ENCODE results near the gene ASAH2. TPM values are rescaled to one million over a fixed set of nuclear protein-coding genes. Genes with fewer than 3 reads are reported as not detected.
A peak's percentile ranks its signal among the peaks of the same experiment; 100 is the strongest.

ASAH2 gene
- total and polyA plus RNA-seq, 2 of the 13 experiments (the other 11 are each of a cell fraction or from before 2014, with no cell fraction given) = 16.0 to 17.9 TPM

DNA sequence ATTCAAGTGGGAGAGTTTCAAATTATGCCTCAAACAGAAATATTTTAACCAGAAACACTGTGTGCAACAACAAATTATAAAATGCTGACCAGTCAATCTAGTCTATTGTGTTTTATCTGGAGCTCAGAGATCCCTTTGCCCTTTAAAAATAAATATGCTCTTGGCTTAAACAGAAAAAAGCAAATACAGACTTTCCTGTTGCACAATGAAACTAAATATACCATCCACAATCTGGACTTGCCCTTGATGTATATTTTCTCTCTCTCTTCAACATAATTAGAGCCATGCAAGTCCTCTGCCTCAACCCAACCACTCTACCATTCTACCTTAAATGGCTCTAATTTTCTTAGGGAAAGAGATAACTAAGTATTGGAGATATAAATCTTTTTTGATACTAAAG lies 34.9 kb downstream of the ASAH2 start (continued):
- TF ChIP-seq, protein P1, sequence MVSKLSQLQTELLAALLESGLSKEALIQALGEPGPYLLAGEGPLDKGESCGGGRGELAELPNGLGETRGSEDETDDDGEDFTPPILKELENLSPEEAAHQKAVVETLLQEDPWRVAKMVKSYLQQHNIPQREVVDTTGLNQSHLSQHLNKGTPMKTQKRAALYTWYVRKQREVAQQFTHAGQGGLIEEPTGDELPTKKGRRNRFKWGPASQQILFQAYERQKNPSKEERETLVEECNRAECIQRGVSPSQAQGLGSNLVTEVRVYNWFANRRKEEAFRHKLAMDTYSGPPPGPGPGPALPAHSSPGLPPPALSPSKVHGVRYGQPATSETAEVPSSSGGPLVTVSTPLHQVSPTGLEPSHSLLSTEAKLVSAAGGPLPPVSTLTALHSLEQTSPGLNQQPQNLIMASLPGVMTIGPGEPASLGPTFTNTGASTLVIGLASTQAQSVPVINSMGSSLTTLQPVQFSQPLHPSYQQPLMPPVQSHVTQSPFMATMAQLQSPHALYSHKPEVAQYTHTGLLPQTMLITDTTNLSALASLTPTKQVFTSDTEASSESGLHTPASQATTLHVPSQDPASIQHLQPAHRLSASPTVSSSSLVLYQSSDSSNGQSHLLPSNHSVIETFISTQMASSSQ (IDR thresholded peaks at IDR 0.05; ENCODE audit: low read depth) = peak; percentile 68; the same call in 1 of the 2 replicates
- TF ChIP-seq, protein P1 (CRISPR knock-in tag; IDR thresholded peaks at IDR 0.05; ENCODE audit: borderline replicate concordance) = peak; percentile 12; the same call in 1 of the 2 replicates
- TF ChIP-seq ERF (CRISPR knock-in tag; IDR thresholded peaks at IDR 0.05) (peak; percentile 65; the same call in 1 of the 2 replicates), TARDBP (CRISPR knock-in tag; IDR thresholded peaks at IDR 0.05) (peak; percentile 91), AHR (CRISPR knock-in tag; IDR thresholded peaks at IDR 0.05) (no peak), FOXP1 (IDR thresholded peaks at IDR 0.05) (no peak), FOXP1 (CRISPR knock-in tag; IDR thresholded peaks at IDR 0.05) (peak; percentile 83), NR2C2 (CRISPR knock-in tag; IDR thresholded peaks at IDR 0.05; ENCODE audit: borderline replicate concordance) (peak; percentile 14; the same call in 1 of the 2 replicates), SMYD3 (CRISPR knock-in tag; IDR thresholded peaks at IDR 0.05) (0 out of 2 replicates have a peak, but pooled peaks have one; percentile 24), MIER2 (CRISPR knock-in tag; IDR thresholded peaks at IDR 0.05) (peak; percentile 34; the same call in 1 of the 2 replicates), ZKSCAN5 (CRISPR knock-in tag; IDR thresholded peaks at IDR 0.05) (no peak), ZNF263 (CRISPR knock-in tag; IDR thresholded peaks at IDR 0.05) (no peak), ZNF138 (CRISPR knock-in tag; IDR thresholded peaks at IDR 0.05; ENCODE audit: low read depth) (no peak), ZNF737 (CRISPR knock-in tag; IDR thresholded peaks at IDR 0.05; ENCODE audit: borderline replicate concordance) (no peak), RFX5 (IDR thresholded peaks at IDR 0.05; ENCODE audit: low read depth, low read length) (no peak), SKI (IDR thresholded peaks at IDR 0.05; ENCODE audit: partially characterized antibody) (peak; percentile 95), KLF16 (CRISPR knock-in tag; IDR thresholded peaks at IDR 0.05) (peak in 1 of 2 experiments; percentile 56; a peak in 1 of 4 replicates), SOX5 (CRISPR knock-in tag; IDR thresholded peaks at IDR 0.05; ENCODE audit: borderline replicate concordance) (peak; percentile 95), MAFK (conservative IDR thresholded peaks at IDR 0.05 in 1 of 2, IDR thresholded peaks at IDR 0.05 in 1 of 2; ENCODE audit: low read length in 2 of 2) (peak; percentile 97 to 98), ZNF792 (CRISPR knock-in tag; IDR thresholded peaks at IDR 0.05) (no peak), LCORL (IDR thresholded peaks at IDR 0.05) (no peak), LCORL (CRISPR knock-in tag; IDR thresholded peaks at IDR 0.05) (peak; percentile 39; the same call in 1 of the 2 replicates), ISL2 (CRISPR knock-in tag; IDR thresholded peaks at IDR 0.05) (peak; percentile 97)
- TF ChIP-seq, protein P2, sequence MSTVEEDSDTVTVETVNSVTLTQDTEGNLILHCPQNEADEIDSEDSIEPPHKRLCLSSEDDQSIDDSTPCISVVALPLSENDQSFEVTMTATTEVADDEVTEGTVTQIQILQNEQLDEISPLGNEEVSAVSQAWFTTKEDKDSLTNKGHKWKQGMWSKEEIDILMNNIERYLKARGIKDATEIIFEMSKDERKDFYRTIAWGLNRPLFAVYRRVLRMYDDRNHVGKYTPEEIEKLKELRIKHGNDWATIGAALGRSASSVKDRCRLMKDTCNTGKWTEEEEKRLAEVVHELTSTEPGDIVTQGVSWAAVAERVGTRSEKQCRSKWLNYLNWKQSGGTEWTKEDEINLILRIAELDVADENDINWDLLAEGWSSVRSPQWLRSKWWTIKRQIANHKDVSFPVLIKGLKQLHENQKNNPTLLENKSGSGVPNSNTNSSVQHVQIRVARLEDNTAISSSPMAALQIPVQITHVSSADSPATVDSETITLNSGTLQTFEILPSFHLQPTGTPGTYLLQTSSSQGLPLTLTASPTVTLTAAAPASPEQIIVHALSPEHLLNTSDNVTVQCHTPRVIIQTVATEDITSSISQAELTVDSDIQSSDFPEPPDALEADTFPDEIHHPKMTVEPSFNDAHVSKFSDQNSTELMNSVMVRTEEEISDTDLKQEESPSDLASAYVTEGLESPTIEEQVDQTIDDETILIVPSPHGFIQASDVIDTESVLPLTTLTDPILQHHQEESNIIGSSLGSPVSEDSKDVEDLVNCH (CRISPR knock-in tag; IDR thresholded peaks at IDR 0.05) = no peak

Measured in HepG2 (cell line).